C4-2B (cell line): ENCODE data around the gene MT1F.

Experiments
- H3K27ac ChIP-seq: fragments of 450-650 bp; 2 replicates; pipeline ENCODE4 v1.5.1; 2017
- CTCF ChIP-seq: fragments of 450-650 bp; conservative IDR thresholded peaks from 2 replicates; pipeline ENCODE4 v1.5.1; 2017; ENCODE audit warnings: mild to moderate bottlenecking
- ZFX ChIP-seq: fragments of 450-650 bp; IDR thresholded peaks from 2 replicates; pipeline ENCODE4 v1.6.1; 2017

MT1F gene

GRCh38 chr16:56640076-56640475, 17.7 kb upstream of the MT1F start:
- no peak overlapping the region; the same call in 1 of the 2 replicates for H3K27ac ChIP-seq
- TF ChIP-seq ZFX (no peak), CTCF (no peak)

- no peak overlapping the region for H3K27ac ChIP-seq
- TF ChIP-seq CTCF (no peak), ZFX (no peak)
Measured at GRCh38 chr16:56641166-56641565, 16.6 kb upstream of the MT1F start.

DNA sequence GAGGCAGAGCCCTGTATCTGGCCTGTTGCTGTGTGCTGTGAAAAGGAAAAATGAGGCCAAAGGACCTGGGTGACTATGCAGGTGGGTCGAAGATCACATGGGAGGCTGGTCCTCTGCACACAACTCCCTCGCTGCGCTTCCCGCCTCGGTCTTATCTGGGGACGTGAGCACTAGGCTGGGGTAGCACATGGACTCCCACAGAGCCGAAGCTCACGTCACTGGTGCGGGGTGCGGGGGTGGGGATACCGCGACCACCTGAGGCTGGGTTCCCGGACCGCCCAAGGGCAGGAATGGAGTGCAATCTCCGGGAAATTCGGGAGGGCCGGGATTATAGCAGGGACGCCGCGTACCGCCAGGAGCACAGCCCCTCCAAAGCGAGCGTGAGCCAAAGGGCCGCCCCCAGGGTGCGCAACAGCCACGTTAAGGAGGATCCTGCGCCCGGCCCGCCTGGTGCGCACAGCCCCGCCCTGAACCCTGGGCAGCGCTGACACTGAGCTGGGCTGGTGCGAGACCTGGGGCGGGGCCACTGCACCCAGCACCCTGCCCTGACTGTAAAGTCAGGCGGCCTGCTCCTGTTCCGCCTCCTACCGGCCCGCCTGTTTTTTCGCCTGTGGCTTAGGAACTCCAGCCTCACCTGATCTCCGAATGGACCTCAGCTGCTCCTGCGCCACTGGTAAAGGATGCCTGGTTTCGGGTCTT, 14.5 kb upstream of the MT1F start:
- TF ChIP-seq ZFX = no peak
- TF ChIP-seq CTCF = peak; percentile 73
- peak overlapping the region; percentile 45; the same call in 1 of the 2 replicates for H3K27ac ChIP-seq

DNA sequence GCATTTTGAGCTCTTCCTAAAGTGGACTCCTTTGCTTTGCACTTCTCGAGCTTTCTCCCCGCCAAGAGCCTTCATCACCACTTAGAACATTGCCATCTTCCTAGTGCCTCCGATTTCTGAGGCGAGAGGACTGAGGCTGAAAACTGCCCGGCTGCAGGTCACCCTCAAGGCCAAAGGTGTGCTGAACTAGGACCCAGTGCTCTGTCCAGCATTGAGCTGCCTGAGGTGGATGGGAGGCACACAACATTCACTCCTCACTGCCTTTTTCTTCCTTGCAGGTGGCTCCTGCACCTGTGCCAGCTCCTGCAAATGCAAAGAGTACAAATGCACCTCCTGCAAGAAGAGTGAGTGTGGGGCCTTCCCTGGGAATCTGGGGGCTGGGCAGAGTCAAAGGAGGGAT, 13.9 kb upstream of the MT1F start:
- TF ChIP-seq CTCF = peak; percentile 46
- no peak for TF ChIP-seq ZFX
- peak overlapping the region; percentile 45; the same call in 1 of the 2 replicates for H3K27ac ChIP-seq

- TF ChIP-seq ZFX = no peak
- no peak for TF ChIP-seq CTCF
- H3K27ac ChIP-seq = no peak overlapping the region
Measured at GRCh38 chr16:56645311-56645710, 12.4 kb upstream of the MT1F start.

DNA sequence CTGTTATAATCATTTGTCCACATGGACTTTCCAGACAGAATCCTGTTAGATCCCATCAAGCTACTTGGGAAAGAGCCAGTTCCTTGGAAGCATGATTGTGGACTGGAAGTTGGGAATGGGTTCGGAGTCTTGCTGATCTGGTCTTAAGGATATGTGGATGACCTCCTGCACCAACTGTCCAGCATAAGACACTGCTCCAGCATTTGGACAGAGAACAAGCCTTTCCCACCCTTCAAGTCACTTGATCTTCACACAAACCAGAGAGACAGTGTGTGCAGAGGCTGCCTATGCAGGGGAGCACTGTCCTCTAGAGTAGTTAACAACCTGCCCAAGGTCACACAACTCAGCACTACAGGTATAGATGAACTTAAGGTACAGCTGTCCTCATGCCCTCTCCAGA, 11.9 kb upstream of the MT1F start:
- H3K27ac ChIP-seq = no peak overlapping the region
- TF ChIP-seq ZFX = no peak
- TF ChIP-seq CTCF = no peak

DNA sequence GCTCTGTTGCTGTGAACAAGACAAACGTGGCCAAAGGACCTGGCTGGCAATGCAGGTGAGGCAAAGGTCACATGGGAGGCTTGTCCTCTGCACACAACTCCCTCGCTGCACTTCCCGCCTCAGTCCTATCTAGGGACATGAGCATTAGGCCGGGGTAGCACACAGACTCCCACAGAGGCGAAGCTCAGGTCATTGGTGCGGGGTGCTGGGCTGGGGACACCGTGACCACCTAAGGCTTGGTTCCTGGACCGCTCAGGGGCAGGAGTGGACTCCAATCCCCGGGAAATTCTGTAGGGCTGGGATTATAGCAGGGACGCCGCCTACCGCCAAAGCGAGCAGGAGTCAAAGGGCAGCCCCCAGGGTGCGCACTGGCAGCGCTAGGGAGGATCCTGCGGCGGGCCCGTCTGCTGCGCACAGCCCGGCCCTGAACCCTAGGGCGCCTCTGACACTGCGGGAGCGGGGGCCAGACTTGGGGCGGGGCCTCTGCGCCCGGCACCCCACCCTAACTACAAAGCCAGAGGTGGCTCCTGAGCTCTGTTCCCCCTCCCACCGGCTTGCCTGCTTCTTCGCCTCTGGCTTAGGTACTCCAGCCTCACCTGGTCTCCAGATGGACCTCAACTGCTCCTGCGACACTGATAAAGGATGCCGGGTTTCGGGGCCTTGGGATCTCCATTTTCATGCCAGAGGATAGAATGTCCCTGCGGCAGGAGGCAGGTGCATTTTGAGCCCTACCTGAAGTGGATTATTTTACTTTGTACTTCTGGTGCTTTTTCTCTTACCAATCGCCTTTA, 9.9 kb upstream of the MT1F start:
- no peak overlapping the region for H3K27ac ChIP-seq
- TF ChIP-seq ZFX (no peak), CTCF (no peak)
